ENCODE results near the gene PRTFDC1.

The PRTFDC1 gene

DNA sequence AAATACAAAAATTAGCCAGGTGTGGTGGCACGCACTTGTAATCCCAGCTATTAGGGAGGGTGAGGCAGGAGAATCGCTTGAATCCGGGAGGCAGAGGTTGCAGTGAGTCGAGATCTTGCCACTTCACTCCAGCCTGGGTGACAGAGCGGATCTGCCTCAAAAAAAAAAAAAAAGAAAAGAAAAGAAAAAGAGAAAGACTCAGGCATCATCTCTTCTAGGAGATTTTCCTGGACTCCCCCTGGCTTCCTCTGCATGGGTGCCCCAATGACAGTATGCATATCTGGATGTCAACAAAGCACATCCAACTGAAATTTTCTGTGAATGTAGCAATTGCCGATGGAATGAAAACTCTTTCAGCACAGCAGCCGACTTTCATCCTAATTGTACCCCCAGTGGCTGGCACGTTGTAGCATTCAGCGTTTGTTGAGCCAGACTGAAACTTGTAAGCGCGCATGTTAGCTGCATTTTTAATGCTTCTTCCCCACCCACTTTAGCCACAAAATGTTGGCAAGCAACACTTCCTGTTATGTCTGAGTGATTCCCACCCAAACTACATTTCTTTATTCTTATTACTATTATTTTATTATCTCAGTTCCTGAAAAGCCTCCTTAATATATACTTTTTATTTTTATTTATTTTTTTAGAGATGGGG, 70.2 kb downstream of the PRTFDC1 start:
- no peak for DNase-seq (ENCODE audit: low read depth in 2 of 2, low spot score in 1 of 2)

DNA sequence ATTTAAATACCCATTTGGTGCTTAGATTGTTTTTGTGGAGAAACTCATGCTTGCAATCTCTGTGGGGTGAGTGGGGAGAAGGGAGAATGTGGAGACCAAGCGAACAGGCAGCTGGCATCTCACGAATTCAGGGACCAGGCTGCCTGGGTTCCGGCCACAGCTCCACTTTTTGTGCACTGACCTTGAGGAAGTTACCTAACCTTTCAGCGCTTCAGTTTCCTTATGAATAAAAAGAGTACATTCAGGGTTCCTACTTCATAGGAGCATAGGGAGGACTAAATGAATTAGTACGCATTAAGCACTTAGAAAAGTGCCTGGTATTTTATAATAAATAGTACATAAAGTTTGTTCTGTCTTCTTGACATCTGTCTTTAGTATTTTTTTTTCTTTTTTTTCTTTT, 72.5 kb downstream of the PRTFDC1 start:
- no peak for DNase-seq (ENCODE audit: low read depth in 2 of 2, low spot score in 1 of 2)

DNA sequence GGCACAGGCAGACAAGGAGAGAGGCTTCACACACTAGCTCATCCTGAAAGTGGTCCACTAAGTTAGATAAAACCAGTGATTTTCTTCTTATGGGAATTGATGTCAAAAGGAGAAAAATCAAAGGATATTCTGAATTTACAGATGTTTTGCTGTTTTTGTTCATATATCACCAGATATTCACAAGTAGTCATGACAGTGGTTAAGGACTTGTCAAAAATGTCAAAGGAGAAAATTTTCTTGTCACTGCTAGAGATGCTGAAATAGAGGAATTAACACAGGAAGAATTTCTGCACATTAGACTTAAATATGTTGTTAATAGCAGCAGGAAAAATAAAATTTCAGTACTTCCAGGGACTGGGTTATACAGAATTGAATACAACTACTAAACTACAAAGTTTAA, 78.3 kb downstream of the PRTFDC1 start:
- no peak for DNase-seq (ENCODE audit: low read depth in 2 of 2, low spot score in 1 of 2)

DNA sequence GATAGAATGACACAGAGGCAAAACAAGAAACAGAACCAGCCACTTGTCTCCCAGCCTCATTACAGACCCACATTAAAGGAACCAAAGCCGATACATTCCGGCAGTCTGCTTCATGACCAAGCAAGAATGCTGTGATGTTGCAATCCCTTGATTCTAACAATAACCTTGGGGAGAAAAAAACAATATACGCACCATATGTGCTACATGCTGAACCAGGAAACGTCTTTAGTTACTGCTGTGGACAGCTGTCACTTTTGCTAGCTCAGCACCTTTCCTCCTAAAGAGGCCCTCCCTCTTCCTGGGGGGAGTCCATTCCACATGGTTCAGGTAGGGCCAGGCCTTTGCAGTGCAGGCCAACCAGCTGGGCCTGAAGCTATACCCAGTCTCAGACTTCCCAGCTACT, 79.1 kb downstream of the PRTFDC1 start:
- no peak for DNase-seq (ENCODE audit: low read depth in 2 of 2, low spot score in 1 of 2)

DNA sequence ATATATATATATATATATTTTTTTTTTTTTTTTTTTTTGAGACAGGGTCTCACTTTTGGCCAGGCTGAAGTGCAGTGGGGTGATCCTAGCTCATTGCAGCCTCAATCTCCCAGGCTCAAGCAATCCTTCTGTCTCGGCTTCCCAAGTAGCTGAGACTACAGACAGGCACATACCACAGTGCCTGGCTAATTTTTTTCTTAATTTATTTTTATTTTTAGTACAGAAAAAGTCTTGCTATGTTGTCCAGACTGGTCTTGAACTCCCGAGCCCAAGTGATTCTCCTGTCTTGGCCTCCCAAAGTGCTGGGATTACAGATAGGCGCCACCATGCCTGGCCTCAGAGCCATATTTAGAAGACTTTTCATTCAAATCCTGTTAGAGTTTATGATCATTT, 79.6 kb downstream of the PRTFDC1 start:
- no peak for DNase-seq (ENCODE audit: low read depth in 2 of 2, low spot score in 1 of 2)

DNA sequence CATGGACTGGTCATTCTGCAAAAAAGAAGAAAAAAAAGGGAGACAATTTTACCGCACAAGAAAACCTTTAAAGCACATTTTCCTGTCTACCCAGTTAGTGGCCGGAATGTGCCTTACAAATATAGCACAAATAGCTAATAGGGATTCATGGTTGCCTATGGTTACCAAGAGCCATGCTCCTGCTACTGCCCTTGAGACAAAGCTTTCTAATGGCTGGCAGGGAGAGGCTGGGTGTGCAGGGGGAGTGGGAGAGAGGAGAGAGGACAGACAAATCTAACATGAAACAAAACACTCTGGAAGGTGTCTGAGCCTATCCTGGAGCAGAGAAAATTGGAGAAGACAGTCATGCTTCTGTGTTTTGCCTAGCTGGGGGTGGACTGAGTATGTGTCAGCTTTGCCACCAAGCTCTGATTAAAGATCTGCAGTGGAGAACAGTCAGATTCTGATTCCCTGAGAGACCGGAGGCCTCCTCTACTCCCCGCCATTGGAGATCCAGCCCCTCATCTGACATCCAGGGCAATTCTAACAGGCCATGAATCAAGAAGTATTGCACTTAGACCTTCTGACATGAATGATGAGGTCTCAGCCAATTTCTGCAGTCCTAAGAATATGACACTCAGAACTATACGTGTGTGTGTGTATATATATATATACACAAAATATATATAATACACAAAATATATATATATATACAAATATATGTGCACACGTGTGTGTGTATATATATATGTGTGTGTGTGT, 80.2 kb downstream of the PRTFDC1 start:
- no peak for DNase-seq (ENCODE audit: low read depth in 2 of 2, low spot score in 1 of 2)

DNA sequence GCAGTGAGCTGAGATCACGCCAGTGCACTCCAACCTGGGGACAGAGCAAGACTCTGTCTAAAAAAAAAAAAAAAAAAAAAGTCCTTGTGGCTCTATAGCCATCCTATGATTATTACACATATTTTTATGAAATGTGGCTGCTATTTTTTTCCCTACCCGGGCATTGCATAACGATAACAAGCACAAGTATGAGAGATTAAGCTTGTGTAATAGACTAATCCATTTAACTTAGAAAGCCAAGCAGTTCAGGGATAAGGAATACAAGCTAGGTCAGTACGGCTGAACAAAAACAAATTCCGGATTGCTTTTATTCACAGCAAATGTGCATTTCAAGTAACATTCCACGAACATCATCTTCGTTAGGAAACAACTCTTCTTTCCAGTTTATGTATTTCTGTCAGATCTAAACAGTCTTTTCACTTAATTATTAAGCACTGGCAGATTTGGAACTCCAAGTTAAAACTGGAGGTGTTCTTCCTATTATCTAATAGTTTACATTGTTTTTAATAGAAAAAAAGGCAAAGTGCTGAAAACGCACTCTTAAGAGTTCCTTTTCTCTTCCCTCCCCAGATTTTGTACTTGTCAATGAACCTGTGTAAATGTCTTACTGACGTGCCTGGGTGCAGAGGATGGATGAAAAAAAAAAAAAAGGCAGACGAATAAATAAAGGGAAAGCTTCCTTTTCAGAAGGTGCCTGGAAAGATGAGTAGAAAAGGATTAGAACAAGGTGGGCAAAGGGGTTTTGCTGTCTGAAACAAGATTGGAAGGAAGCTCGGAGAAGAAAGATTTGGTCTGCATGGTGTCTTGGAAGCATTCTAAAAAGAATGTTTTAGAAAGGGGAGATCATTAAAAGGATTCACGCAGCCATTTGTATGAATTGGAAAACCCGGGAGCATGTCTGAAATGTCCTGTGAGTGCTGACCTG, 81.1 kb downstream of the PRTFDC1 start:
- no peak for DNase-seq (ENCODE audit: low read depth in 2 of 2, low spot score in 1 of 2)

DNA sequence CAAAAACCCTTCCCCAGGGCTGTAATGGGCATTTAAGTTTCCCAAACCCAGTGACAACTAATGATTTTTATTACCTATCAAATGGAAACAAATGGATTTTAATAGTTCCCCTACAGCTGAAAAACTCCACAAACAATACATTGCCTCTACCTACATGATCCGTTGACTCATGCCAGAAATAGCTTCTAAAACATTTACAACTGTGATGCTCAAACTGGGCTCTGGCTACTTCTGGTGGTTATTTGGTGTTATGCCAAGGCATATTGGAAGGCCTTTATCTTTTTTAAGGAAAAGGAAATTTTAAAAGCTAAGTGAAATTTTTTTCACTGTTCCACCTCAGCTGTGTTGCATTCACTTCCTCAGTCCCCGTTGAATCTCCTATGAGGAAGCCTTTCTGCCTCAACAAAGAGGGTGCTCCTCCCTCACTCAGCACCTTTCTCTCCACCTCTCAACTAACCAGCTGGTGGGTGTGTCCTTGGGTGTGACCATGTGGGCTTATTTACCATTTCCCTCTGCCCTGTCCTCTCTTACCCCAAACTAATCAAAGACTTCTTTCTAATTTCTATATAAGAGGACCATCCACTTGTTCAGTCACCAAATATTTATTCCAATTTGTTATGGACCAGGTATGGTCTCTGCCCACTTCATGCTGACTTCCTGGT, 82.9 kb downstream of the PRTFDC1 start:
- DNase-seq (ENCODE audit: low read depth in 2 of 2, low spot score in 1 of 2) = no peak

DNA sequence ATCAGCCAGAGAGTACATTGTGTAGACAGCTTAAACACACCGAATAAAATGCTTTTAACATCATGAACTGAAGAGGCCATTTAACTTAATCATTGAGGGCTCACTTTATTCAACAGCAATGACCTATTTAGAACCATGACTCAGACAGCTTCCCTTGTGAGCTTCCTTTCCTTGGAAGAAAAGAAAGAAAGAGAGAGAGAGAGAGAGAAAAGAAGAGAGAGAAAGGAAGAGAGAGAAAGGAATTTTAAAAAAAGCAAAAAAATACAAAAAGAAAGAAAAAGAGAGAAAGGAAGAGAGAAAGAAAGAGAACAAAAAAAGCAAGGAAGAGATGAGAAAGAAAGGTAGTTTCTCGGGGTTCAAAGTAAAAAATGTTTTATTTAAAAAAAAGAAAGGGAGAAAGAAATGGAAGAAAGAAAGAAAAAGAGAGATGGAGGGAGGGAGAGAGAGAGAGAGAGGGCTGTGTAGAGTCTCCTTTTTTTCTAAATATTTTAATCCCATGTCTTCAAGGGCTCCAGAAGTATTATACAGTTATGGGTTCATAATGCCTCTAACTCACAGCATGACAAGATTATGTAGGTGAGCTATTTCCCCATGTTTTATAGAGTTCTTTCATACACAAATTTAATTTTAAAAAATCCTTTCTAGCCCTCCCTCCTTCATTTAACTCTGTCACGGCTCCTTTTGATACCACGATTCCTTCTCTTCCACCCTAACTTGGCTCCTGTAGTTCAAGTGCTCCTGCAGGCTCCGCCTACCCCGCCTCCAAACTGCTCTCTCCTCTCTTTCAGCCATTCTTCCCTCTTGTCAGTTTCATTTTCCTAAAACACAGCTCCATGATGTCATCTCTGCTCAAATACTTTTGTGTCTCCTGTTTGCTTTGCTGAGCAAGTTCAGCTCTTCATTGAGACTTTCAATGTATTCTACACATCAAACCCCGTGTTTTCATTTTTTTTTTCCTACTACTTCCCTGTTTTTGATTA, 85.5 kb downstream of the PRTFDC1 start:
- no peak for DNase-seq (ENCODE audit: low read depth in 2 of 2, low spot score in 1 of 2)

DNA sequence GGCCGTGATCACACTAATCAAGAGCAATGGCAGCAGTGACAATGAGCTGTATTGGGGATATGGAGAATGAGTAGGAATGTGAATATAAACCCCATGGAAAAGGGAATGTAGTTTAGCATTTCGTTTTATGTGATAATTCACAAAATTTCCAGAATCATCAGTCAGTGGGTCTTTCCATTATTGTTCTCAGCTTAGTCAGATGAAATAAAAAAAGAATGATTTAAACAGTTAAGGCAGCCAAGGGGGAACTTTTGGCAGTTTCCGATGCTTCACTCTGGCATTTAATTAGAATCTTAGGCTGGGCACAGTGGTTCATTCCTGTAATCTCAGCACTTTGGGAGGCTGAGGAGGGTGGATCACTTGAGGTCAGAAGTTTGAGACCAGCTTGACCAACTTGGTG, 86.6 kb downstream of the PRTFDC1 start:
- no peak for DNase-seq (ENCODE audit: low read depth in 2 of 2, low spot score in 1 of 2)

DNA sequence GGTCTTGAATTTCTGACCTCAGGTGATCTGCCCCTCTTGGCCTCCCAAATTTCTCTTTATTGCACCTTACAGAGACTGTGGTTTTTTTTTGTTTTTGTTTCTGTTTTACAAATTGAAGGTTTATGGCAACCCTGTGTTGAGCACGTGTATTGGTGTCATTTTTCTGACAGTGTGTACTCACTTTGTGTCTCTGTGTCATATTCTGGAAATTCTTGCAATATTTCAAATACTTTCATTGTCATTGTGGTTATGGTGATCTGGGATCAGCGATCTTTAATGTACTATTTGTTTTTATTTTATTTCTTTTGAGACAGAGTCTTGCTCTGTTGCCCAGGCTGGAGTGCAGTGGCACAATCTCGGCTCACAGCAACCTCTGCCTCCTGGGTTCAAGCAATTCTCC, 89.8 kb downstream of the PRTFDC1 start:
- no peak for DNase-seq (ENCODE audit: low read depth in 2 of 2, low spot score in 1 of 2)

DNA sequence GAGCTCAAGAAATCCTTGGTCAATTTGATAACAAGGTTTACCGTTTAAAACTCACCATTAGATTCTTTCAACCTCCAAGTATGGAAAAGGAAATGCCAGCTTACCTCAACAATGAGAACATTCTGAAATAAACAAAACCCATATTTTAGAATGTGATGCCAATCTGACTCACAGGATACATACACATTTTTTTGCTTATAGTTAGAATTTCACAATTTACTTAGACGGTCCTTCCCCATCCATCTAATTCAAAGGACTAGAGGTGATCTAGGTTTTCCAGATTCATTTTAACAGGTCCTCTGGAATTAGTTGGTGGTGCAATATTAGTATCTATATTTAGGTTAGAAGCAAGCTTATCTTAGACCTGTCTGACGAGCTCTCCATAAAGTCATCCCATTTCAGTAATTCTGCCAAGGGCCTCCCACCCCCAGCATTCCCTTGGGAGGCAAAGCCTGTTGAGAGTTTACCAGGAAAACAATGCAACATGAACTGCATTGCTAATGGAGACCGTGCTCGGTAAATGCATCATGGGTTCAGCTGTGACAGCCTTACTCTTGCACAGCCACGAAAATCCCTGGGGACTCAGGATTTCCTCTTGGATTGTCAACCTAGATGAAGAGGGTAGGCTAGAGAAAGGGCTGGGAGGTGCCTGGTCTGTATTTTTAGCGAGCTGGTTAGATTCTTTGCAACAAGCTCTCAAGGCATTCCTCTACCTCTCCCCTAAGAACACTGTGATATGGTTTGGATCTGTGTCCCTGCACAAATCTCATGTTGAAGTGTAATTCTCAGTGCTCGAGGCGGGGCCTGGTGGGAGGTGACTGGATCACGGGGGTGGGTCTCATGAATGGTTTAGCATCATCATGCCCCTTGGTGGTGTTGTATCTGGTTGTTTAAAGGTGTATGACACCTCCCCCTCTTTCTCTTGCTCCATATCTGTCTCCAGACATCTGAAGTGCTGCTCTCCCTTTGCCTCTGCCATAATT, 93.8 kb downstream of the PRTFDC1 start:
- DNase-seq (ENCODE audit: low read depth in 2 of 2, low spot score in 1 of 2) = no peak

DNA sequence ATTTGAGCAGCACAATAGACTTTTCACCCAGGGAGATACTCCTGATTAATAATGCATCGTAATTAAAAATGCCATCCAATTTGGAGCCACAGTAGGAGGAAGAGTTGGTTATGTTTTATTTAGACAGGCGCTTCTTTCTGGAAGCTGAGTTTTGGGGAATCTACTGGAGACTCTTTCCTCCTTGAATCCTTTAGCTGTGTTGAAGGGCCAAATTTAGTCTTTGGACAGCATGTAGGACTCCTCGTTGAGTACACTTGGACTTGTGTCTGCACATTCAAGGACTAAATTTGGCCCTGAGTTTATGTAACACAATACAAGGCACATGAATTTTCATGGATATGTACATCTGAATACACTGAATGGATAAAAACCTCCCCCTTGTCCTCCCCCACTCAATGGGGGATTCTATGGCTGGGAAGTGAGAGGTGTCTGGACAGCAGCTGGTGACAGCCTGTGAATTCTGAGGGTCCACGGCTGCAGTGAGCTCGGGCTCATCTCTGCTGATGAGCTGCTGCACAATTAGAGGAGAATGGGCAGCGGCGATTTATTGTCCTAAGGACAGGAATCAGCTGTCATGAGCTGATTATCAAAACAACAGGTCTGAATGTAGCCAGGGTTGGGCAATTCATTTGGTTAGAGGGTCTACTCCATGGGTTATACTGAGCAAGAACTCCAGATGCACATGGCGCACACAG, 95.2 kb downstream of the PRTFDC1 start:
- DNase-seq (ENCODE audit: low read depth in 2 of 2, low spot score in 1 of 2) = no peak

DNA sequence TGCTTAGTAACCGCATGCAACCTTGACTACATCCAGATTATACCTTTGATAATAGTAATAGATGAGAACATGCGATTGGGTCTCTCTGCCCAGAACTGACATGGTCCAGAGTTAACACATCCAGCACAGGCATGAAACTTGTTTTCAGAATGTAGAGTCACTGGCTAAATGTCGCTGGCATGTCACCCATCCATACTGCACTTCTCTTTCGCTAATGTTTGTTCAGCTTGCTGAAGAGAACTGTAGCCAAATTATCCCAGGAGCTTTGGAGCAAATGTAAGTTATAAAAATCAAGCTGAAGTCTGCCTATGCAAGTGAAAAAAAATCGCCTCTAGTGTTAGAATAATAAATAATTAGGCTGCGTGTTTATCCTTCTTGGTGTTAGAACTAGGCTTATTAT, 98.2 kb downstream of the PRTFDC1 start:
- DNase-seq (ENCODE audit: low read depth in 2 of 2, low spot score in 1 of 2) = no peak

DNA sequence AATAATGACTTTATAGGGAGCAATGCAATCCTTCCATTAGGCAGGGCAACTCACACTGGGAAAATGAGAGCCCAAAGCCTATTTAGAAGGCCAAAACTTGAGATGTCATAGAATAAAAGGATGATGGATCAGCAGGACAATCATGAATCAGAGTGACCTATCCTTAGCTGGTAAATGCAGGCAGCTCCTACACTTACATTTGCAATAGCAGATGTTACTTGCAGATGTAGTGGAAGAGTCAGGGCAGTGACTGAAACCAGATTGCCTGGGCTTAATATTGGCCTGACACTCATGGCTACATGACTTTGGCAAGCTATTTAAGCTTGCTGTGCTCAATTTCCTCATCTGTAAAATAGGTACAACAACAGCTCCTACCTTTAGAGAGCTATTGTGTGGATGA, 98.7 kb downstream of the PRTFDC1 start:
- DNase-seq (ENCODE audit: low read depth in 2 of 2, low spot score in 1 of 2) = no peak

DNA sequence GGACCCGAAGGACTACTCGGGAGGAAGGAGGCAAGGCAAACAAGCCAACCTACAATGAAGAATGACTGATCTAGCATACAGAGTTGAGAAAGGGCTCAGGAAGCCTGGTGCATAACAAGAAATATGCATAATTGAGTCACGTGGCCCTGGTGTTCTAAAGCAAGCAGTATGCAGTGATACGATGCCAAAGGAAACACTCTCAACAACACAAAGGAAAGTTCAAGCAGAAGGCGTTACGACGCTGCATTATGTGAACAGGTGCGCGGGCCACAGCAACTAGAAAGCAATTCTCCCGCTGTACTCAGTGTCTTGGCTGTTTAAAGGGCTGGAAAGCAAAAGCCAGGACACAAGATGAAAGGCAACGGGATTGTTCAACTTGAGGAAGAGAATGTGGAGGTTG, 100.8 kb downstream of the PRTFDC1 start:
- no peak for DNase-seq (ENCODE audit: low read depth in 2 of 2, low spot score in 1 of 2)

DNA sequence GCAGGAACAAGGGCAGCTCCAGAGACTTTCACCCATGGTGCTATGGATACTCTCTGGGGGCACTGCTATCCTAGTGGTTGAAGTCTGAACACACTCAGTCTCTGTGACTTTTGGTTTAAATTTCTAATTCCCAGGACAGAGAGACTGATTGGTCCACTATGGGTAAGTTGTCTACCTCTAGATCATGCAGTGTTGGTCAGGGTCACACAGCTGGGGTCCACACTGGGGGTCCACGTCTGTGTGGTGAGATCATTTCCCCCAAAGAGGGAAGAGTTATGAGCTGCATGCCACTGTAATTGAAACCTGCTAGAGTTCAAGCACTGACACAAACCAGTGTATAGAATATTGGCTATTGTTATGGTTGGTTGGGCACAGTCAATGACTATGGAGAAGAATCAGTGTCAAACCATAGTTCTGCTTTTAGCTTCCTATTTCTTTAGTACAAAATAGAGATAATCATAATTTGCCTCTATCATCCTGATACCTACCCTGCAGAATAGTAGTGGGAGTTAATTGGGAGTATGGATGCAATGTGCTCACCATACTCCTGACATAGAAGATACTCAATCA, 101.6 kb downstream of the PRTFDC1 start:
- DNase-seq (ENCODE audit: low read depth in 2 of 2, low spot score in 1 of 2) = no peak

Data from stimulated activated CD8-positive, alpha-beta memory T cell treated with anti-CD3 and anti-CD28 coated beads, Interleukin-4, amount 100 ng/mL, for 1 hour (primary cell).